Measurements from ENCODE around the gene CDC40.
"Not testable (repeated sequence)": the region's sequence is repeated elsewhere in the genome, so short reads cannot be mapped to it uniquely, and the experiment has no call there.

Gene CDC40

DNA sequence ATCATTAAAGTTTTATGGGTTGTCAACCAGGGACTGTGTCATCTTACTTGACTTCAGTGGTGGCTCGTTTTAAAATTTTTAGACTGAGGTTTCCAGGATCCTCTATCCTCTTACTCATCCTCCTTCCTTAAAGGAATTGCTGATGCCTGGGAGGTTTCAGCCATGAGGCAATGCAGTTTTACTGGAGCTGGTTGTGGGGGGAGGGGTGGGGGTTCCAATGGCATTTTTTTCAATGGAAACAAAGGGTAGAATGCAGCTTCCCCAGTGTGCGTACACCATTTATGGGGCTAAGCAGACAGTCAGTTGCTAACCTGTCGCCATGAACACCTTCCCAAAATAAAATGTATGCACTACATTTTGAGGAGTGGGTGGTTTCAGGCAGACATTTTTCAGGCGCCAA lies 89.9 kb downstream of the CDC40 start:
- DNase-seq (ENCODE audit: low spot score): no peak

DNA sequence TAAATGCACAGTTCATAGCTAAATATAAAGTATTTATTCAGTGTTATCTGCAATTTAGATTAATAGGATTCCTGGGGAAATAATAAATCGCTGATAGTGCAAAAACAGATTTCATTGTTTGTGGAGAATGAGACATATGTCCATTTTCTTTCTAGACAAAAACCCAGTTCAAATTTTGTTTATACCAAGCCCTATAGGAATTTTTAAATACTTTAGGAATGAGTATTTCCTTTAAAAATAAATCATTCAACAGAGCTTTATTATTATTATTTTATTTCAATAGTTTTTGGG lies 91.5 kb downstream of the CDC40 start:
- DNase-seq (ENCODE audit: low spot score): no peak

DNA sequence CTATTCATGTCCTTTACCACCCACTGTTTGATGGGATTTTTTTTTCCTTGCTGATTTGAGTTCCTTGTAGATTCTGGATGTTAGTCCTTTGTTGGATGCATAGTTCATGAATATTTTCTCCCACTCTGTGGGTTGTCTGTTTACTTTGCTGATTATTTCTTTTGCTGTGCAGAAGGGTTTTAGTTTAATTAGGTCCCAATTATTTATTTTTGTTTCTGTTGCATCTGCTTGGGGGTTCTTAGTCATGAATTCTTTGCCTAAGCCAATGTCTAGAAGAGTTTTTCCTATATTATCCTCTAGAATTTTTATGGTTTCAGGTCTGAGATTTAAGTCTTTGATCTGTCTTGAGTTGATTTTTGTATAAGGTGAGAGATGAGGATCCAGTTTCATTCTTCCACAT lies 92.6 kb downstream of the CDC40 start:
- DNase-seq (ENCODE audit: low spot score): not testable (repeated sequence)

DNA sequence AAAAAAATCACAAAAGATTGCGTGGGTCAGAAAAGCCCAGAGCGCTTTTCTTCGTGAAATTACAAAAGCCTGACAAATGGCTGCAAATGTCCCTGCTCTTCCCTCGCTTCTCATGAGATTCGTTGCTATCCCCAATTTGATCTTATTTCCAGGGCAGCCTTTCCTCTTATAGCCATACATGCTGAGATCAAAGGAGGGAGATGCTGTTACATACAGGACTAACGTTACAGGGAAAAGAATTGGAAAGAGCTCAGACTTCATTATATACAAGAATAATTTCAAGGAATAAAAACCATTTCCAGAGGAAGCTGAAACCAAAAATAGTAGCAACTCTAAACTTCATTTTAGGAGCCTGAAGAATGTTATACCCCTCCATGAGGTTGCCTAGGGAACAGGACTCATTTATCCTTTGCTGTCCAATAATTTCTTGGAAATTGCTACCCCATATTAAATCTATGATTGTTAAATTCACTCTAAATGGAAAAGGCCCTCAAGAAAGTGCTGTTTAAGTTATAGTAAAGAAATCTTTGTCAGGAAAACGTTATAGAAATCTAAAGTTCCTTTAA lies 97.0 kb downstream of the CDC40 start:
- no peak for DNase-seq (ENCODE audit: low spot score)
